Adrenal gland (tissue), 12 donors: Measurements from ENCODE around the gene KRT37. TPM values are rescaled to one million over a fixed set of nuclear protein-coding genes. Genes with fewer than 3 reads are reported as not detected.

Experiments used
- DNase-seq, 7 donors: peaks; one replicate each; pipeline ENCODE4 v3.0.0-alpha.2; 2019 to 2020
- H3K27ac ChIP-seq, 5 donors: fragments of 200-600 bp; sonication (generic) in 4 of 5; 1 replicate in 3 of 5; 2 replicates in 2 of 5; pipeline versions ENCODE4 v1.5.1 to v1.8.0; 2016 to 2020; ENCODE audit warnings: mild to moderate bottlenecking in 1 of 5
- H3K27me3 ChIP-seq: fragments of 200-600 bp; 2 replicates; pipeline ENCODE4 v1.8.0; 2021
- H3K36me3 ChIP-seq, 2 donors: fragments of 200-600 bp; replicated peaks in 1 of 2; 1 replicate in 1 of 2; 2 replicates in 1 of 2; pipeline versions ENCODE4 v1.5.1 to v1.8.0; 2018 to 2022
- H3K4me1 ChIP-seq, 2 donors: fragments of 200-600 bp; replicated peaks in 1 of 2; 1 replicate in 1 of 2; 2 replicates in 1 of 2; pipeline versions ENCODE4 v1.5.1 to v1.8.0; 2018 to 2021
- H3K4me3 ChIP-seq, 4 donors: fragments of 200-600 bp; sonication (generic) in 3 of 4; one replicate each; pipeline ENCODE4 v1.5.1; 2016 to 2018
- H3K9me3 ChIP-seq, 3 donors: fragments of 200-600 bp; sonication (generic) in 1 of 3; replicated peaks in 1 of 3; 1 replicate in 2 of 3; 2 replicates in 1 of 3; pipeline versions ENCODE4 v1.5.1 to v1.8.0; 2016 to 2021
- CTCF ChIP-seq, 6 experiments: fragments of 450-650 bp in 4 of 6; fragments of 200-600 bp in 2 of 6; sonication (generic) in 1 of 6; IDR thresholded peaks; 1 replicate in 5 of 6; 2 replicates in 1 of 6; pipeline versions ENCODE4 v1.5.1 to v1.8.0; 2016 to 2021; ENCODE audit warnings: antibody characterized with exemption in 6 of 6, mild to moderate bottlenecking in 2 of 6, moderate library complexity in 1 of 6
- POLR2A ChIP-seq, 2 donors: fragments of 450-650 bp; IDR thresholded peaks; one replicate each; pipeline ENCODE4 v1.6.1; 2017; ENCODE audit warnings: antibody characterized with exemption in 2 of 2, mild to moderate bottlenecking in 2 of 2, moderate library complexity in 1 of 2
- WGBS, 4 donors: extraction: QIAGEN DNeasy Blood & Tissue Kit in 2 of 4; methylation state at CpG; one replicate each; pipeline versions ENCODE4 v1.1.5 to v1.1.7; 2013 to 2017; 5-methylcytosine and 5-hydroxymethylcytosine counted together
- intact Hi-C, 2 donors: fragments of 100-400 bp; cut with DNase I; formaldehyde crosslinking; loops; one replicate each; pipeline versions ENCODE4 v1.14.1 to v1.15.0; 2022 to 2023
- polyA plus RNA-seq, 3 donors: library from polyadenylated mRNA; stranded (reverse); fragments of 200-250 nt in 2 of 3; fragments of 350-450 nt in 1 of 3; fragmentation: Illumina TruSeq in 1 of 3; extraction: RNeasy Lipid Tissue Mini Kit (QIAGEN cat#74804) in 1 of 3; gene quantifications; one replicate each; pipeline ENCODE4 v1.2.3, GENCODE V29; 2013 to 2014
- total RNA-seq, 9 donors: library from RNA; depleted of rRNA in 4 of 9; stranded (reverse); fragments of >200 nt in 4 of 9; fragments of 120-200 nt in 1 of 9; fragmentation: NEBNext Ultra II Directional in 1 of 9; extraction: Animal tissue kit (Norgen Biotek cat#: 25700) in 1 of 9; gene quantifications; one replicate each; pipeline versions ENCODE4 v1.1.0 to v1.2.4, GENCODE V29; 2013 to 2023
- donor health status: healthy with polysubstance abuse.
- donor health status: Bipolar disorder and iron deficiency.
- donor health status: DM: yes; HTN: yes; CAD: no.
- donor health status: DM: no; HTN: no; CAD: no.
- donor health status: DM: no; HTN: no; CAD: no.
- donor health status: DM: yes; HTN: yes; CAD: no.

KRT37 gene
- total and polyA plus RNA-seq, 12 donors: not detected

- H3K27ac ChIP-seq: no peak overlapping the region
- 72 to 87% (median 80%) methylated on average over 1 of the region's 1 CpG for WGBS, 4 donors
- intact Hi-C loops: no loop called here
These were observed 32.1 kb downstream of the KRT37 start for GRCh38 chr17:41392278-41392677.

GRCh38 chr17:41391535-41391934, 32.9 kb downstream of the KRT37 start:
- Histone ChIP-seq H3K27ac (no peak overlapping the region), H3K4me3 (no peak overlapping the region), H3K36me3 (no peaks in the 10 kb centered on the region), H3K9me3 (no peaks in the 10 kb centered on the region), H3K27me3 (no peaks in the 10 kb centered on the region), H3K4me1 (no peaks in the 10 kb centered on the region)
- no peak for DNase-seq
- TF ChIP-seq CTCF (IDR thresholded peaks at IDR 0.05): no peak
- TF ChIP-seq POLR2A (IDR thresholded peaks at IDR 0.05): no peak
- 34 to 53% (median 47%) methylated on average over 2 of the region's 2 CpGs for WGBS, 4 donors
- intact Hi-C loops: no loop called here

More at GRCh38 chr17:41392278-41392677, 32.1 kb downstream of the KRT37 start:
- Histone ChIP-seq H3K4me3 (no peak overlapping the region), H3K27me3 (no peaks in the 10 kb centered on the region), H3K4me1 (no peaks in the 10 kb centered on the region), H3K36me3 (no peaks in the 10 kb centered on the region), H3K9me3 (no peaks in the 10 kb centered on the region)
- TF ChIP-seq POLR2A (IDR thresholded peaks at IDR 0.05) (no peak), CTCF (IDR thresholded peaks at IDR 0.05) (no peak)
- DNase-seq: peak in 4 of 7 donors; percentile 11 to 28 (median 23)

- Histone ChIP-seq H3K4me3 (no peak overlapping the region), H3K36me3 (no peaks in the 10 kb centered on the region), H3K27me3 (no peaks in the 10 kb centered on the region), H3K9me3 (no peaks in the 10 kb centered on the region), H3K4me1 (no peaks in the 10 kb centered on the region), H3K27ac (no peak overlapping the region)
- peak in 1 of 7 donors; percentile 21 for DNase-seq
- TF ChIP-seq CTCF (IDR thresholded peaks at IDR 0.05) (no peak), POLR2A (IDR thresholded peaks at IDR 0.05) (no peak)
- WGBS, 4 donors: 64 to 70% (median 67%) methylated on average over 7 of the region's 7 CpGs
- intact Hi-C loops: no loop called here
These were observed 33.9 kb downstream of the KRT37 start for GRCh38 chr17:41390411-41390938.

- Histone ChIP-seq H3K27me3 (no peaks in the 10 kb centered on the region), H3K4me1 (no peaks in the 10 kb centered on the region), H3K9me3 (no peaks in the 10 kb centered on the region), H3K36me3 (no peaks in the 10 kb centered on the region), H3K4me3 (no peak overlapping the region), H3K27ac (no peak overlapping the region)
- TF ChIP-seq POLR2A (IDR thresholded peaks at IDR 0.05) (no peak), CTCF (IDR thresholded peaks at IDR 0.05) (no peak)
- WGBS, 4 donors: 78 to 88% (median 80%) methylated on average over 3 to 4 of the region's 4 CpGs
- intact Hi-C loops: no loop called here
- DNase-seq: no peak
These were observed 36.7 kb downstream of the KRT37 start for GRCh38 chr17:41387670-41388069.
